ENCODE results near the gene UPK1A.

The UPK1A gene

DNA sequence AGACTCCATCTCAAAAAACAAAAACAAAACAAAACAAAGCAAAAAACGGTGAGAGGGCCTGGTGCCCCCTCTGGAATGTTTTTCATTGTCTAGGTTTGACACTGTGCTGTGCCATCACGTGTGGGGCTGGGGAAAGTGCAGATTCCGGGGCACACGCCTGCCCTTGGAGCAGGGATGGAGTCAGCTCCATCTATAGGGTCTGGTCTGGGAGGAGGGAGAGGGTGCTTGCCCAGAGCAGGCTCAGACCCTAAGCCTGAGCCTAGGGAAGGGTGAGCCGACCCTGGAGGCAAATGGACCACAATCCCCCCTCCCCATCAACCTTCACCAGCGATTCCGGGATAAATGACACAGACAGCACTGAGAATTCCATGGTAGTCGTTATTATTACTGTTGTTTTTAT, 27.1 kb downstream of the UPK1A start:
- no peak for DNase-seq (ENCODE audit: low read depth)

DNA sequence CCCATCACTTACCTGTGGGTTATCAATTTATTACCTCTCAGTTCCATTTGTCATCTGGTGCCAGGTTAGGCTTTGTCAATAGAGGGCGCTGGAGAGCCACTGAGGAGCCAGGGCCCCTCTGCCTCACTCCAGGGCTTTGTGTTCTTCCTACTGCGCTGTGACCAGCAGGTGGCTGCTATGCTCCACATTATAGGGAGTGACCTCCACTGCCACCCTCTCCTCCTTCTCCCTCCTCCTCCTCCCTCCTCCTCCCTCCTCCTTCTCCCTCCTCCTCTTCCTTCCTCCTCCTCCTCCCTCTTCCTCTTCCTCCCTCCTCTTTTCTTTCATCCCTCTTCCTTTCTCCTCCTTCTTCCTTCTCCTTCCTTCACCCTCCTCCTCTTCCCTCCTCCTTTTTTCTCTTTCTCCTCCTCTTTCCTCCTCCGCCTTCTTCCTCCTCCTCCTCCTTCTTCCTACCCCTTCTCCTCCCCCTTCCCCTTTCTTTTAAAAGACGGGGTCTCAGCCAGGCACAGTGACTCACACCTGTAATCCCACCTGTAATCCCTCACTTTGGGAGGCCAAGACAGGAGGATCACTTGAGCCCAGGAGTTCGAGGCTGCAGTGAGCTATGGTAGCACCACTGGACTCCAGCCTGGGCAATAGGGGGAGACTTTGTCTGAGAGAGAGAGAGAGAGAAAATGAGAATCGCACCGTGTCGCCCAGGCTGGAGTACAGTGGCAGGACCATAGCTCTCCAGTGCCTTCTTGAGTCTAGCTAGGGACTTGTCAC, 27.7 kb downstream of the UPK1A start:
- peak; percentile 73 for DNase-seq (ENCODE audit: low read depth)

DNA sequence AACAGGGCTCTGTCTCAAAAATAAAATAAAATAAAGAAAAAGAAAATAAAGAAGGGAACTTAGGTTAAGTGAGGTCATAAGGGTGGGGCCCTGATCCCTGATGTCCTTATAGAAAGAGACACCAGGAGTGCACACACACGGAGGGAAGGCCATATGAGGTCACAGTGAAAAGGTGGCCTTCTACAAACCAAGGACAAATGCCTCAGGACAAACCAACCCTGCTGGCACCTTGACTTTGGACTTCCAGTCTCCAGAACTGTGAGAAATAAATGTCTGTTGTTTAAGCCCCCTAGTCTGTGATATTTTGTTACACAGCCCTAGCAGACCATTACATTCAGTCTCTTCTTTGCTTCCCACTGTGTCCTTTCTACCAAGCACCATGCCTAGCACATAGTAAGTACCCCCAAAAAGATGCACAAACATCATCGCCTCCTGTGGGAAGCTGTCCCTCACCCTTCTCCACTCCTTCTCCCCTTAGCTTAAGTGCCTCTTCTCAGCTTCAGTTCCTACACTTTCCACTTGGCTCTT, 29.6 kb downstream of the UPK1A start:
- no peak for DNase-seq (ENCODE audit: low read depth)

DNA sequence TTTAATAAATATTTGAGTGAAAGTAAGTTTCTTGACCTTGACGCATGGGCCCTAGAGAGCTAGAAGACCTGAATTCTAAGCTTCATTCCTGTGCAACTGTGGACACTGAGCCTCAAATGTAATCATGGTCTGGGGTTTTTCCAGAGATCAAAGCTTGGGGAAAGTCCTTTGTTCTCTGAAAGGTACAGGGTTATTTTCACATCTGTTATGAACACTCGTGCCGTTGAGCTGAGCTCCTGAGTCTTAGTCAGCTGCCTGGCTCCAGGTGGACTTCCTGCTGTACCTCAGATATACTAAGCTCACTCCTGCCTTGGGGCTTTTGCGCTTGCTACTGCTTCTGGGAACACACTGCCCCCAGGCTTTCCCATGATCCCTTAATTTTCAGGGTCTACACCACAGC, 30.5 kb downstream of the UPK1A start:
- DNase-seq (ENCODE audit: low read depth), result no peak

DNA sequence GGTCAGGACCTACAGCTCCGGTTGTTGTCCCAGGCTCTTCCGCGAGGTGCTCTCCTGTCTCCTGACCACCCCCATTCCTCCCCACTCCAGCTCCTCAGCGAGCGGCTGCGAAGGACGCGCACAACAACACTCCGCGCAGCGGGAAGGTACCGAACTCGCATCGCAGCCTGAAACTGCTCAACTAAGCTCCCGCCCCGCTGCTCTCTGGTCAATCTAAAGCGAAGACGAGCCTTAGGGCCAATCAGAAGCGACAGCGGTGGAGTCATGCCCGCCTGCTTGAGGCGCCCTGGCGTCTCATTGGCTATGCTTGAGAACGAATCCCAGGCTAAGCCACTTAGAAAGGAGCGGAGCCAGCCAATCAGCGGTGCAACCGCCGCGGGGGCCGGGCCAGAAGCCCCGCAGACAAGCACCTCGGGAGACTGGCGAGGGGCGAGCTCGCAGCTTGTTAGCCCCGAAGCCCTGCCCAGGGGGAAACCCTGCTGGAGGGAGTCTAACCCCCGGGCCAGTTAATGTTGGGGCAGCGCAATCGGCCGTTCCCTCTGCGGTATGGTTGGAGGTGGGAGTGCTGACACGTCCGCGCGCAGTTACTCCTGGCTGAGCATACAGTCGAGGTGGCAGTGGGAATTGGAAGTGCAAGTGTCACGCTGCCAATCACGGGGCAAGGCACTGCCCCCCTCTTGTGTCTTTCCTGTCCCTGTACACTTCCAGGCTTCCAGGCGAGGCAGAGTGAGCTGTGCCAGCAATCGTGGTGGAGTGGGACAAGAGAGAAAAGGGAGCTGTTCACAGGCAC, 36.1 kb downstream of the UPK1A start:
- DNase-seq (ENCODE audit: low read depth), result peak; percentile 98

DNA sequence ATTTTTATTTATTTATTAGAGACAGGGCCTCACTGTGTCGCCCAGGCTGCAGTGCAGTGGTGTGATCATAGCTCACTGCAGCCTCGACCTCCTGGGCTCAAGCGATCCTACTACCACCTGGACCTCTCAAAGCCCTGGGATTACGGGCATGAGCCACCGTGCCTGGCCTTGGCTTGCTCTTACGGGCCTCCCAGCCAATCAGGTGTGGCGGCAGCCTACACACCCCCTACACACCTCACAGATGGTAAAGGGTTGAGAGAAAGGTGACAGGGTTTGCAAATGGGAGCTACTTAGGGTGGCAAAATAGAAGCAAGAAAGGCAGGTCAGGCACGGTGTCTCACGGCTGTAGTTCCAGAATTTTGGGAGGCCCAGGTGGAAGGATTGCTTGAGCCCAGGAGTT, 37.0 kb downstream of the UPK1A start:
- DNase-seq (ENCODE audit: low read depth), result no peak

DNA sequence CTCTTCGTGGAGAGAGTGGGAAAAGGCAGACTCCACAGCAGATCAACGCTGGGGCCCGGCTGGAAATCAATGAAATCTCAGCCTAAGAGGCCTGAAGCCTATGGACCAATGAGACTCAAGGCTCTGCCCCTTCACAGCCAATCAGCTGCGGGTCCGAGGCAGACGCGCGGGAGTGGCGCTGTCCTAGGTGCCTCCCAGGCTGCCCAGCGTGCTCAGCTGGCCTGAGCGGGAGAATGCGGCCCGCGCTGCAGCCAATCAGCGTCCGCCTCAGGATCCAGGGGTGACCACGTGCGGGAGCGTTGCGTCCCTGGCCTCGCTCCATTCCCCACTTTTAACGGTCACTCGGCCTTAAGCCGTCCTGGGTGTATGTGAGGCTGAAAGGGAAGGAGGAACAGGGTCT, 37.9 kb downstream of the UPK1A start, which contains the start of gene ZBTB32:
TSS of gene ZBTB32 (plus strand) at position 341 of the 400 bp plus-strand sequence. CDS start 10,069 bp downstream, outside the sequence.
- DNase-seq (ENCODE audit: low read depth), result peak; percentile 30

DNA sequence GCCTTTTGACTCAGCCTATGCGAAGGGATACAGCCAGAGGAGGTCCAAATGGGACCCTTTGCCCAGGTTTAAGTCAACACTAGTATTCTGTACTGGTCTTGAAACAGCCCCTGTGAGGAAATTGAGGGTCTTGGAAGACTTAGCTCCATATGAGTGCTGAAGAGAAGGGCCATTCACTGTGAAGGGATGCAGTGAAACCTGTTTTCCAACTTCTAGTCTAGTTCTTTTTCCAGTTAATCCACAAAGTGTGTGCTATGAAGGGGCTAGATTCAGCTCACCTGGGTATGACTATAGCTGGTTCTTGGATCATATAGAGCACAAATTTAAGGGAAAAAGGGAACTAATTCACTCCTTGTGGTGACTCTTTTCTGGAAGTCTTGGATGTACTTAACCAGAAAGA, 42.1 kb downstream of the UPK1A start:
- DNase-seq (ENCODE audit: low read depth), result no peak

DNA sequence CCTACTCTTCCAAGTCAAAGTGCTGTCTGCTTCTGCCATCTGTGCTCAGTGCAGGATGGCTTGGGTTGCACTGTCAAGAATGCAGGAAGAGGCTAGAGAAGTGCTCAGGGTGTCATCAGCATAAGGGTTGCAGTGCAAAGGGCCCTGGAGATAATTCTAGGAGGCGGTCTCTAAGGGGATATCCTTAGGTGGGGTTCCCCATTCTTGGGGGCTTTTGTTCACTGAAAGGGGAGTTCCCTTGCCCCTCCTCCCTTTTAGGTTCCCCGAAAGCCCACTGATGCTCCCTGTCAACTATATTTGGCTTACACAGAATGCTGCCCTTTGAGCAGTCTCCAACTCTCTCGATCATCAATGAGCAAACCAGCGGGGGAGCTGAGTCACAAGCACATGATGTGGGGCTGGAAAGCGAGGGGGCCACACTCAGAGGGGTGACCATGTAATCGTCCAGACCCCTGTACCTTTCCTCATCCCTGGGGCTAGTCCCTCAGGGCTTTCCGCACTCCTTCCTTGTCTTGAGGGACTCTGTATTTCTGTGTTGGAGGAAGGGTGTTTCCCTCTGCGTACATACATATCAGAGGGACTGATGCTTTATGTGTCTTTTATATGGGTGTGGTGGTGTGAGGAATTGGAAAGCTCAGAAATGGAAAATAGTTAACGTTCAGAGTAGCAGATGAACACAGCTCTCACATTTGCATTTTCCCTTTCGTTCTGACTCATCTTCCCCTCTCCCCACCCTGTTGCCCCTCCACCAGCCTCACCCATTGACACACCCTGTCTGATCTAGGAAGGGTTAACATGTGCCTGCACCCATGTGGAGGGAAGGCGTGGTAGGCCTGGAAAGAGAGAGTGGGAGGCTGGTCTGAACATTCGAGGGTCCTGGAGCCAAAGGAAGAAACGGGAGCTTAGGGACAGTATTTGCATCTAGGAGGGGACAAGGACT, 44.7 kb downstream of the UPK1A start:
- DNase-seq (ENCODE audit: low read depth), result no peak

DNA sequence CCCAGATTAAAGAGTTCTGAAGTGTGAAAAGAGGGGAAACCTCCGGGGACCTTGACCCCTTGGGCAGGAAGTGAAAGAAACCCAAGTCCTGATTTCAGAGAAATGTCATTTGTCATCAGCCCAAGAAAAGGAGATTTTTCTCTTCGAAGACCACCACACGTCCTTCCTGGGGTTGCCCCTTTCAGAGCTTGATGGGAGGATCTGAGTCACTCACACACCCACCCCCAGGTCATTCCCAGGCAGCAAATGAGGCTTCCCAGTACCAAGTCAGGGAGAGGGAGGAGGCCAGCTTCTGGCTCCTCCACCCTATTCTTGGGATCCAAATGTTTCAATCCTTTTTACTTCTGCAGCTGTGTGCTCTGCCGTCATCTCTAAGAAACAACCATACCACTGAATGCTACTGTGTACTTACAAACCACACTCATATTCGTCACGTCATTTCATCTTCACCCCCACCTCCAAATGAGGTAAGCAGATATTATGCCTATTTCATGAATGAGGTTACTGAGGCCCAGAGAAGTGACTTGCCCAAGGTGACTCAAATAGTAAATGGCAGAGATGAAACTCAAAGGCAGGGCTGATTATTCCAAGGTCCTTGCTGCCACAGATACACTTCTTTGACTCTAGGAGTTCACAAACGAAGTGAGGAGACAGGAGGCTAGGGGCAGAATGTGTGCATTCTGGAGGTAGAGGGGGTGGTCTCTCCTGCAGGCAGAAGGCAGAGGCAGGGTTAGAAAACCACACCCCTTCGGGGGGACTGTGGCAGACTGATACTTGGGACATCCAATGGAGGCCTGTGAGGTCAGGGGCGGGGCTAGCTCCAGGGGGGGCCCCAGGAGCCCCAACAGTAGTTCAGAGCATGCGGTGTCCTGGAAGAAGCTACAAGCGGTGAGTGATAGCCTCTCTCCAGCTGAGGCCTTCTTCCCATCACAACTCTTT, 46.5 kb downstream of the UPK1A start:
- no peak for DNase-seq (ENCODE audit: low read depth)

DNA sequence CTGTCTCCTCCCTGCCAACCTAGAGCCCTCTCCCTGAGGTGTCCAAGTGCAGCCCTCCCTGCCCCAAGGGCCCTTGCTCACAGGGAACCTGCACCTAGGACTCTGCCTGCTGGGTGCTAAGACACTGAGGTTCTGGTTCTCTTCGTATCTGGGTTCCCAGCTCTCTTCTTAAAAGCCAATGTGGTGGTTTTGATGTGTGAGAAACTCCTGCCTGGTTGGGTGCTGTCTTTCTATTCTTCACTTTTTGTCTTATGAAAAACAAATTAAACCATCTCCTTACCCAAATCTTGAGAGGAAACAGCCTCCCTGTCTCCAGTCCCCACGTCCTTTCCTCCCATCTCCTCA, 47.2 kb downstream of the UPK1A start:
- no peak for DNase-seq (ENCODE audit: low read depth)

DNA sequence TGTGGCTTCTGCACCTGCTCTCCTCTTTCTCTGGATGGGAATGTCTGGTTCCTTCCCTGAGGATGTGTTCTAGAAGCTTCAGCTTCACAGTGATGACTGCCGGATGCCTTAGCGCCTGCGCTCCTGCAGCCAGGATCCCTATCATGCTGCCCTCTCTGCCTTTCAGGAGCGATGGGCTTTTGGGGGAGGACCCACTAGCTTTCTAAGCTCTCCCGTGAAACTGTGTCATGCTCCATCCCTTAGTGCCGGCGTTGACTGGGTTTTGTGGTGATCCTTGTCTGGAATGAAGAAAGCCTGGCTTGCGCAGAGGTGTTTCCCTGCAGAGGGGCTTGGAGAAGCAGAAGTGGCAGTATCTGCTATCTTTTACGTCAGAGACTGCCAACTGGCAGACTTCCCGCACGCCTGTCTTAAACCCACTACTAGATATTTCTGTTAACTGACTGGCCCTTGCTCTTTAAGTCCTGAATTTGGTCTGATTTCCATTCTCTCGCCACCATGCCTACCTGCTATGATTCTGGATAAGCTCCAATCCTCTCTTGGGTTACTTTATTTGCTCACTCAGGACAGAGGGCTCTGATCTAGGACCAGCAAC, 47.7 kb downstream of the UPK1A start:
- no peak for DNase-seq (ENCODE audit: low read depth)

DNA sequence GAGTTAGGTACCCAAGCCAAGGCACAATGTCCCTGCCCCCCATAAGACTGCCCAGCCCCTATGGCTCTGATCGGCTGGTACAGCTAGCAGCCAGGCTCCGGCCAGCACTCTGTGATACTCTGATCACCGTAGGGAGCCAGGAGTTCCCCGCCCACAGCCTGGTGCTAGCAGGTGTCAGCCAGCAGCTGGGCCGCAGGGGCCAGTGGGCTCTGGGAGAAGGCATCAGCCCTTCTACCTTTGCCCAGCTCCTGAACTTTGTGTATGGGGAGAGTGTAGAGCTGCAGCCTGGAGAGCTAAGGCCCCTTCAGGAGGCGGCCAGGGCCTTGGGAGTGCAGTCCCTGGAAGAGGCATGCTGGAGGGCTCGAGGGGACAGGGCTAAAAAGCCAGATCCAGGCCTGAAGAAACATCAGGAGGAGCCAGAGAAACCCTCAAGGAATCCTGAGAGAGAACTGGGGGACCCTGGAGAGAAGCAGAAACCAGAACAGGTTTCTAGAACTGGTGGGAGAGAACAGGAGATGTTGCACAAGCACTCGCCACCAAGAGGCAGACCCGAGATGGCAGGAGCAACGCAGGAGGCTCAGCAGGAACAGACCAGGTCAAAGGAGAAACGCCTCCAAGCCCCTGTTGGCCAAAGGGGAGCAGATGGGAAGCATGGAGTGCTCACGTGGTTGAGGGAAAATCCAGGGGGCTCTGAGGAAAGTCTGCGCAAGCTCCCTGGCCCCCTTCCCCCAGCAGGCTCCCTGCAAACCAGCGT, 48.5 kb downstream of the UPK1A start:
- no peak for DNase-seq (ENCODE audit: low read depth)

DNA sequence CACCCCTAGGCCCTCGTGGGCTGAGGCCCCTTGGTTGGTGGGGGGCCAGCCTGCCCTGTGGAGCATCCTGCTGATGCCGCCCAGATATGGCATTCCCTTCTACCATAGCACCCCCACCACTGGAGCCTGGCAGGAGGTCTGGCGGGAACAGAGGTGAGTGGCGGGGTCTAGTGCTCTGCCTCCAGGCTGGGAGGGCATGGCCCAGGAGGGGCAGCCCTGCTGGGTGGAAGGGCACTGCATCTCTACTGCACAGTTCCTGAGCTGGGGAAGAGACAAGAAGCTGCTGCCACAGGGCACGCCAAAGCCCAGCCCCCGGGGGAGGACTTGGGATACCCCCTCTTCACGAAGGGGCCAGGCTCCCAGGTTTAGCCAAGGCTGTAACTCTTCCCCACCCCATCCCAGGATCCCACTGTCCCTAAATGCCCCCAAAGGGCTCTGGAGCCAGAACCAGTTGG, 49.1 kb downstream of the UPK1A start:
- no peak for DNase-seq (ENCODE audit: low read depth)

DNA sequence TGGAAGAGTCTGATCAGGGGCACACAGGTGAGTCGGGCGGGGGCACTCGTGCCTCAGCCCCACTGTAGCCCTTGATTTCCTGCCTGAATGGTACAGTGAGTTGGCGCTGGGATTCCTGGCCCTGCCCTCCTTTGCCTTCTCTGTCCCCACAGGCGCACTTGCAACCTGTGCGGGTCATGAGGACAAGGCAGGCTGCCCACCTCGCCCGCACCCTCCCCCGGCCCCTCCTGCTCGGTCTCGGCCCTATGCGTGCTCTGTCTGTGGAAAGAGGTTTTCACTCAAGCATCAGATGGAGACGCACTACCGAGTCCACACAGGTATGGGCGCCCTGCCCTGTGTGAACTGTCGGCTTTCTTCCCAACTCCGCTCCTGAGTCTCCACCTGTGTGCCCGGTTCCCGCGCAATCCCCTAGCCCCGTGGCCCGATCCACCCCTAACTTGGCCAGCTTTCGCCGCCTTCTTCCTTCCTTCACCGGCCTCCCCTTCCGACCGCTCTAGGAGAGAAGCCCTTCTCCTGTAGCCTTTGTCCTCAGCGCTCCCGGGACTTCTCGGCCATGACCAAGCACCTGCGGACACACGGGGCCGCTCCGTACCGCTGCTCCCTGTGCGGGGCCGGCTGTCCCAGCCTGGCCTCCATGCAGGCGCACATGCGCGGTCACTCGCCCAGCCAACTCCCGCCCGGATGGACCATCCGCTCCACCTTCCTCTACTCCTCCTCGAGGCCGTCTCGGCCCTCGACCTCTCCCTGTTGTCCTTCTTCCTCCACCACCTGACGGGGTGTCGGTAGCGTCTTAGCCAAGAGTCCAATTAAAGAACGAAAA, 49.9 kb downstream of the UPK1A start:
- DNase-seq (ENCODE audit: low read depth), result peak; percentile 18

DNA sequence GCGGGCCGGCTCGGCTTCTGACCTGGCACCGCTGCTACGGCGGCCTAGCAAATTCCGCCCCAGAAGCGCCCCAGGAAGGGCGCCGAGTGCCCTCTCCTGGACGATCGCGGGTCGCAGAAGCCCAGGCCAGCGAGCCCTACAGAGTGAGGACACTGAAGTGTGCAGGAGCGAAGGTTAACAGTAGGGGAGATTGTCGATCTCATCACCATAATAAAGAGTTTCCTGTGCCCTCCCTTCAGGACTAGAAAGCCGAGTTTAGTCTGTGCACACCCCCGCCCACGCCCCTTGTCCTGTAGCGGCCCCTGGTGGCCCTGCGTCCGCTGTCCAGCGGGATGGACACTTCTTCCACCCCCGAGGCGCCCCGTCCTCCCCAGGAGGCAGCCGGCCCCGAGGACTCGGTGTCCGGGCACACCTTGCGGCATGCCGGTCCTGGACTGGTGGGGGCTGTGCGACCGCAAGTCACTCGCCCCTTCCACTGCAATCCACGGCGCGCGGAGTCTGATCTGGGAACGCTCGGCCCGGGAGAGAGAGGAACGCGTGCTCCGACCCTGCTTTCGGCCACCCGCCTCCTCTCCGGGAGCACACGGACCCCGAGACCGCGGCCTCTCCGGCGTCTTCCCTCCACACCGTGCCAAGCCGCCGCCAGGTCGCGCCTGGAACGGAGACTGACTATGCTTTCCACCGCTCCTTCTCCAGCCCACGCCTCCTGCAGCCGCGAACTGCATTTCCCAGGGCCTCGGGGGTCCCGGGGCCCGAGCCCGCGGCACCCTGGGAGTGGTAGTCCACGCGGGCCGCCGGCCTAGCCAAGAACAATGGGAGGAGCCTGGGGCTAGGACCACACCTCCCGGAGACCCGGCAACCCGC, 50.7 kb downstream of the UPK1A start:
- DNase-seq (ENCODE audit: low read depth), result peak; percentile 81

DNA sequence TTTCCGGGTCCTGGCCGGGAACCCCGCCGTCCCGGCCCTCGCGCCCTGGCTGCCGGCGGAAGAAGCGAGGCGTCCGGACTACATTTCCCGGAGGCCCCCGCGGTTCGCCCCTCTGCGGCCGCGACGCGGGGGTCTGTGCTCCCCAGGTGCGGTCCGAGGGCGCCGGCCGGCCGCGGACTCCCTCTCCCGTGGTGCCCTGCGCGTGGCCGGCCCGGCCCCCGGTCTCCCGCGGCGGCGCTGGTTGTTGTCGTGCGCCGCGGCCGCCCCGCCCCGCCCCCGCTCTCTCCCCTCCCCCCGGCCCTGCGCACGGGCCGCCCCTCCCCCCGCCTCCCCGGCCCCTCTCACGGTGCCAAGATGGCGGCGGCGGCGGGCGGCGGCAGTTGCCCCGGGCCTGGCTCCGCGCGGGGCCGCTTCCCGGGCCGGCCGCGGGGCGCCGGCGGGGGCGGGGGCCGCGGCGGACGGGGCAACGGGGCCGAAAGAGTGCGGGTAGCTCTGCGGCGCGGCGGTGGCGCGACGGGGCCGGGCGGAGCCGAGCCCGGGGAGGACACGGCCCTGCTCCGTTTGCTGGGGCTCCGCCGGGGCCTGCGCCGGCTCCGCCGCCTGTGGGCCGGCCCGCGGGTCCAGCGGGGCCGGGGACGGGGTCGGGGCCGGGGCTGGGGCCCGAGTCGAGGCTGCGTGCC, 51.5 kb downstream of the UPK1A start, which contains the start of gene KMT2B:
TSS of gene KMT2B (plus strand) at position 339 of the 680 bp plus-strand sequence. CDS start at position 355, 16 bp downstream.
- DNase-seq (ENCODE audit: low read depth), result peak; percentile 94

Data from fibroblast of gingiva (primary cell).